Body of pancreas (tissue), 4 donors: ENCODE data around the gene ADCY3. TPM values are rescaled to one million over a fixed set of nuclear protein-coding genes. Genes with fewer than 3 reads are reported as not detected.
"Not testable (repeated sequence)": the region's sequence is repeated elsewhere in the genome, so short reads cannot be mapped to it uniquely, and the experiment has no call there.

Experiments
- ATAC-seq: fragments of 150-250 bp; one replicate; pipeline ENCODE4 v1.9.1; 2016
- DNase-seq, 4 donors: peaks; one replicate each; pipeline ENCODE4 v3.0.0-alpha.2; 2019
- H3K27ac ChIP-seq, 4 donors: fragments of 200-600 bp; sonication (generic); 1 replicate in 3 of 4; 2 replicates in 1 of 4; pipeline versions ENCODE4 v1.5.1 to v1.6.1; 2016 to 2019; ENCODE audit warnings: mild to moderate bottlenecking in 1 of 4, mixed read lengths in 1 of 4, moderate library complexity in 1 of 4
- H3K27me3 ChIP-seq, 2 donors: fragments of 200-600 bp; sonication (generic); one replicate each; pipeline ENCODE4 v1.6.0; 2016; ENCODE audit warnings: mild to moderate bottlenecking in 1 of 2
- H3K36me3 ChIP-seq, 2 donors: fragments of 200-600 bp; sonication (generic); replicated peaks in 1 of 2; 2 replicates each; pipeline ENCODE4 v1.5.1; 2016; ENCODE audit warnings: low read depth in 2 of 2; ENCODE audit not compliant: insufficient read depth in 1 of 2
- H3K4me1 ChIP-seq: fragments of 200-600 bp; sonication (generic); one replicate; pipeline ENCODE4 v1.6.0; 2016
- H3K4me3 ChIP-seq, 2 donors: fragments of 200-600 bp; sonication (generic); 1 replicate in 1 of 2; 2 replicates in 1 of 2; pipeline ENCODE4 v1.5.1; 2016 to 2019
- H3K9me3 ChIP-seq, 3 donors: fragments of 200-600 bp; sonication (generic); 1 replicate in 2 of 3; 2 replicates in 1 of 3; pipeline ENCODE4 v1.5.1; 2016
- POLR2A ChIP-seq, 3 donors: fragments of 450-650 bp; IDR thresholded peaks; one replicate each; pipeline ENCODE4 v1.6.1; 2016; ENCODE audit warnings: antibody characterized with exemption in 3 of 3, mild to moderate bottlenecking in 2 of 3
- WGBS, 2 donors: methylation state at CpG; one replicate each; pipeline ENCODE4 v1.1.5; 2017; 5-methylcytosine and 5-hydroxymethylcytosine counted together
- intact Hi-C: fragments of 100-400 bp; cut with DNase I; formaldehyde crosslinking; loops from one replicate; pipeline ENCODE4 v1.15.1; 2023
- total RNA-seq, 2 donors: library from RNA; depleted of rRNA; stranded (reverse); fragments of >200 nt; gene quantifications; one replicate each; pipeline ENCODE4 v1.1.0, GENCODE V29; 2016
- TF ChIP-seq, protein P1 (sequence below), 7 experiments: fragments of 450-650 bp in 4 of 7; fragments of 200-600 bp in 3 of 7; sonication (generic) in 3 of 7; IDR thresholded peaks; one replicate each; pipeline ENCODE4 v1.5.1; 2016 to 2019; ENCODE audit warnings: antibody characterized with exemption in 7 of 7

ADCY3 gene
- total RNA-seq, 2 donors from 2014 or later = 17.1 to 63.9 TPM

GRCh38 chr2:24809316-24810007, 110.6 kb downstream of the ADCY3 start:
- intact Hi-C loops = no loop called here
- ATAC-seq = no peak
- H3K36me3 ChIP-seq = no peaks in the 10 kb centered on the region
- no peak overlapping the region for H3K4me3 ChIP-seq
- WGBS, 2 donors = 77 to 85% methylated on average over 4 of the region's 4 CpGs
- H3K4me1 ChIP-seq = no peaks in the 10 kb centered on the region
- H3K9me3 ChIP-seq = no peaks in the 10 kb centered on the region
- TF ChIP-seq, protein P1, sequence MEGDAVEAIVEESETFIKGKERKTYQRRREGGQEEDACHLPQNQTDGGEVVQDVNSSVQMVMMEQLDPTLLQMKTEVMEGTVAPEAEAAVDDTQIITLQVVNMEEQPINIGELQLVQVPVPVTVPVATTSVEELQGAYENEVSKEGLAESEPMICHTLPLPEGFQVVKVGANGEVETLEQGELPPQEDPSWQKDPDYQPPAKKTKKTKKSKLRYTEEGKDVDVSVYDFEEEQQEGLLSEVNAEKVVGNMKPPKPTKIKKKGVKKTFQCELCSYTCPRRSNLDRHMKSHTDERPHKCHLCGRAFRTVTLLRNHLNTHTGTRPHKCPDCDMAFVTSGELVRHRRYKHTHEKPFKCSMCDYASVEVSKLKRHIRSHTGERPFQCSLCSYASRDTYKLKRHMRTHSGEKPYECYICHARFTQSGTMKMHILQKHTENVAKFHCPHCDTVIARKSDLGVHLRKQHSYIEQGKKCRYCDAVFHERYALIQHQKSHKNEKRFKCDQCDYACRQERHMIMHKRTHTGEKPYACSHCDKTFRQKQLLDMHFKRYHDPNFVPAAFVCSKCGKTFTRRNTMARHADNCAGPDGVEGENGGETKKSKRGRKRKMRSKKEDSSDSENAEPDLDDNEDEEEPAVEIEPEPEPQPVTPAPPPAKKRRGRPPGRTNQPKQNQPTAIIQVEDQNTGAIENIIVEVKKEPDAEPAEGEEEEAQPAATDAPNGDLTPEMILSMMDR (IDR thresholded peaks at IDR 0.05) = no peak
- no peak for TF ChIP-seq POLR2A (IDR thresholded peaks at IDR 0.05)
- no peaks in the 10 kb centered on the region for H3K27me3 ChIP-seq
- DNase-seq = no peak
- no peak overlapping the region for H3K27ac ChIP-seq

GRCh38 chr2:24806661-24807036, 113.4 kb downstream of the ADCY3 start:
- H3K9me3 ChIP-seq = no peaks in the 10 kb centered on the region
- no peak for TF ChIP-seq POLR2A (IDR thresholded peaks at IDR 0.05)
- TF ChIP-seq, protein P1 (IDR thresholded peaks at IDR 0.05) = no peak
- intact Hi-C loops = no loop called here
- no peaks in the 10 kb centered on the region for H3K27me3 ChIP-seq
- ATAC-seq (no peak), DNase-seq (no peak)
- no peaks in the 10 kb centered on the region for H3K4me1 ChIP-seq
- H3K4me3 ChIP-seq = no peak overlapping the region
- H3K27ac ChIP-seq = no peak overlapping the region
- H3K36me3 ChIP-seq = no peaks in the 10 kb centered on the region

- not testable (repeated sequence) for H3K36me3 ChIP-seq, DNase-seq
Measured at GRCh38 chr2:24805811-24806660, 114.0 kb downstream of the ADCY3 start.

DNA sequence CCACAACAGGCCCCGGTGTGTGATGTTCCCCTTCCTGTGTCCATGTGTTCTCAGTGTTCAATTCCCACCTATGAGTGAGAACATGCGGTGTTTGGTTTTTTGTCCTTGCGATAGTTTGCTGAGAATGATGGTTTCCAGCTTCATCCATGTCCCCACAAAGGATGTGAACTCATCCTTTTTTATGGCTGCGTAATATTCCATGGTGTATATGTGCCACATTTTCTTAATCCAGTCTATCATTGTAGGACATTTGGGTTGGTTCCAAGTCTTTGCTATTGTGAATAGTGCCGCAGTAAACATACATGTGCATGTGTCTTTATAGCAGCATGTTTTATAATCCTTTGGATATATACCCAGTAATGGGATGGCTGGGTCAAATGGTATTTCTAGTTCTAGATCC, 119.5 kb downstream of the ADCY3 start:
- H3K4me3 ChIP-seq, H3K27me3 ChIP-seq, H3K9me3 ChIP-seq, H3K27ac ChIP-seq, H3K36me3 ChIP-seq, DNase-seq, ATAC-seq, intact Hi-C loops, H3K4me1 ChIP-seq: not testable (repeated sequence)
- 82 to 100% methylated on average over 5 of the region's 5 CpGs for WGBS, 2 donors

More at GRCh38 chr2:24805811-24806660, 114.0 kb downstream of the ADCY3 start:
- H3K4me1 ChIP-seq, intact Hi-C loops, H3K27me3 ChIP-seq, H3K27ac ChIP-seq, H3K4me3 ChIP-seq, H3K9me3 ChIP-seq, ATAC-seq: not testable (repeated sequence)
- WGBS, 2 donors = 89 to 94% methylated on average over 19 to 25 of the region's 25 CpGs

DNA sequence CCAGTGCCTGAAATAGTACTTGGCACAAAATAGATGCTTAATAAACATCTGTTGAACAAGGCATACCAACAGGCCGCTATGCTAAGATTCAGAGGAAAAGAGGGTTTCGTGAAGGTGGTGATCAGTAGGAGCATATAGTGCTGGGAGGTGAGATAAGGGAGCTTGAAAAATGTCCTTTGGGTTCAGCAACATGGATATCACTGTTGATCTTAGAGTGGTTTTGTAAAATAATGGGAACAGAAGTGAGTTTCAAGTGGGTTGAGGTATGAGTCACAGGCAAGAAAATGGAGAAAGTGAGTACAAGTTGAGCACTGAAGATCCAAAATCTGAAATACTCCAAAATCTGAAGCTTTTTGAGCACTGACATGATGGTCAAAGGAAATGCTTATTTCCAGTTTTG, 122.4 kb downstream of the ADCY3 start:
- TF ChIP-seq POLR2A (IDR thresholded peaks at IDR 0.05) = no peak
- TF ChIP-seq, protein P1 (IDR thresholded peaks at IDR 0.05) = no peak
- no peak overlapping the region for H3K27ac ChIP-seq
- H3K4me3 ChIP-seq = no peak overlapping the region
- H3K4me1 ChIP-seq = peaks cover 6% of the 10 kb centered on the region
- ATAC-seq = no peak
- no peak for DNase-seq
- no peaks in the 10 kb centered on the region for H3K9me3 ChIP-seq
- 92 to 94% methylated on average over 2 of the region's 2 CpGs for WGBS, 2 donors
- intact Hi-C loops = no loop called here
- H3K27me3 ChIP-seq = no peaks in the 10 kb centered on the region
- H3K36me3 ChIP-seq = no peaks in the 10 kb centered on the region
